MM.1S (cell line): ENCODE results near the gene RREB1.

Experiments
- DNase-seq: peaks from one replicate; pipeline ENCODE4 v3.0.0-alpha.2; 2015
- H2AFZ ChIP-seq: fragments of 300-600 bp; sonication (generic); 2 replicates; pipeline ENCODE4 v1.6.0; 2016; ENCODE audit warnings: antibody characterized with exemption, low read length
- H3F3A ChIP-seq: fragments of 300-600 bp; sonication (generic); 2 replicates; pipeline ENCODE4 v1.6.1; 2016; ENCODE audit warnings: mild to moderate bottlenecking, antibody characterized with exemption, low read length, moderate library complexity, mixed read lengths; ENCODE audit not compliant: insufficient read depth
- H3K27ac ChIP-seq: fragments of 300-600 bp; sonication (generic); 2 replicates; pipeline ENCODE4 v1.5.1; 2016; ENCODE audit warnings: mild to moderate bottlenecking, low read length
- H3K27me3 ChIP-seq: fragments of 300-600 bp; sonication (generic); replicated peaks from 2 replicates; pipeline ENCODE4 v1.6.0; 2016; ENCODE audit warnings: low read length; ENCODE audit not compliant: insufficient read depth
- H3K36me3 ChIP-seq: fragments of 300-600 bp; sonication (generic); replicated peaks from 2 replicates; pipeline ENCODE4 v1.6.1; 2016; ENCODE audit warnings: mild to moderate bottlenecking, low read length, mixed read lengths; ENCODE audit not compliant: insufficient read depth
- H3K4me1 ChIP-seq: fragments of 300-600 bp; sonication (generic); 2 replicates; pipeline ENCODE4 v1.6.1; 2016; ENCODE audit warnings: low read length, mixed read lengths
- H3K4me2 ChIP-seq: fragments of 300-600 bp; sonication (generic); 2 replicates; pipeline ENCODE4 v1.6.0; 2016; ENCODE audit warnings: low read depth, low read length
- H3K4me3 ChIP-seq: fragments of 300-600 bp; sonication (generic); 2 replicates; pipeline ENCODE4 v1.5.1; 2016; ENCODE audit warnings: low read length, mixed read lengths
- H3K79me2 ChIP-seq: fragments of 300-600 bp; sonication (generic); 2 replicates; pipeline ENCODE4 v1.6.1; 2016; ENCODE audit warnings: mixed run types, low read length, mixed read lengths
- H3K9ac ChIP-seq: fragments of 300-600 bp; sonication (generic); 2 replicates; pipeline ENCODE4 v1.6.1; 2016; ENCODE audit warnings: low read length, mixed read lengths
- H3K9me2 ChIP-seq: fragments of 300-600 bp; sonication (generic); replicated peaks from 2 replicates; pipeline ENCODE4 v1.6.1; 2016; ENCODE audit warnings: mild to moderate bottlenecking, low read length, mixed read lengths; ENCODE audit not compliant: insufficient read depth
- H3K9me3 ChIP-seq: fragments of 300-600 bp; sonication (generic); replicated peaks from 2 replicates; pipeline ENCODE4 v1.6.1; 2016; ENCODE audit warnings: mild to moderate bottlenecking, low read length, mixed read lengths; ENCODE audit not compliant: insufficient read depth
- H4K20me1 ChIP-seq: fragments of 300-600 bp; sonication (generic); 2 replicates; pipeline ENCODE4 v1.6.1; 2016; ENCODE audit warnings: mild to moderate bottlenecking, low read length, moderate library complexity, mixed read lengths; ENCODE audit not compliant: insufficient read depth
- CTCF ChIP-seq: fragments of 300-600 bp; sonication (generic); IDR thresholded peaks from 2 replicates; pipeline ENCODE4 v1.5.1; 2016; ENCODE audit warnings: antibody characterized with exemption, low read length, mixed read lengths
- EZH2 ChIP-seq: fragments of 300-600 bp; sonication (generic); optimal IDR thresholded peaks from 2 replicates; pipeline ENCODE3; 2017; ENCODE audit warnings: low read depth, mild to moderate bottlenecking, antibody characterized with exemption, low read length, mixed read lengths
- EZH2phosphoT487 ChIP-seq: fragments of 300-600 bp; sonication (generic); IDR thresholded peaks from 2 replicates; pipeline ENCODE4 v1.6.1; 2018; ENCODE audit warnings: antibody characterized with exemption, low read length

RREB1 gene

GRCh38 chr6:7100072-7100752 lies 7.5 kb upstream of the RREB1 start:
- Histone ChIP-seq H3K27me3 (no peaks in the 10 kb centered on the region), H2AFZ (no peak overlapping the region), H3K4me3 (no peak overlapping the region), H3K4me1 (no peaks in the 10 kb centered on the region), H3K79me2 (no peaks in the 10 kb centered on the region), H3K27ac (no peak overlapping the region), H3K9ac (no peak overlapping the region), H4K20me1 (no peaks in the 10 kb centered on the region), H3F3A (no peaks in the 10 kb centered on the region), H3K4me2 (no peak overlapping the region), H3K9me3 (no peaks in the 10 kb centered on the region), H3K9me2 (no peaks in the 10 kb centered on the region), H3K36me3 (no peaks in the 10 kb centered on the region)
- no peak for DNase-seq
- TF ChIP-seq EZH2 (no peak), CTCF (no peak), EZH2phosphoT487 (no peak)

DNA sequence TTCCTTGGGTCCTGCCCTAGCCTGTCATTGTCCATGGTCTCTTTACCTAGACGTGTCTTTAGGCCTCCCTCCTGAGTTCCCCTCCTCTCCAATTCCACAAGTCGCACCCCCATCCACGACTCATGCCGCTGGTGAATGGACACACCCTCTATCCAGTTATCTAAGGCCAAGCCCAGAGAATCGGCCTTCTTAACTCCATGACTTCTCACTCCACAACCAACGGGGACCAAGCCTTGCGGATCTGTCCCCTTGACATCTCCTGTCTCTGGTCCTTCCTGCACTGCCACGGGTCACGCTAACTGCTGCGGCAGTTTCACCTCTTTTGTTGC lies 7.0 kb upstream of the RREB1 start:
- no peaks in the 10 kb centered on the region for H3K79me2 ChIP-seq
- no peak overlapping the region for H2AFZ ChIP-seq
- H3K9me3 ChIP-seq: no peaks in the 10 kb centered on the region
- no peaks in the 10 kb centered on the region for H3F3A ChIP-seq
- DNase-seq: no peak
- H3K27me3 ChIP-seq: no peaks in the 10 kb centered on the region
- no peaks in the 10 kb centered on the region for H3K9me2 ChIP-seq
- no peaks in the 10 kb centered on the region for H4K20me1 ChIP-seq
- TF ChIP-seq EZH2phosphoT487 (no peak), EZH2 (no peak), CTCF (no peak)
- H3K4me1 ChIP-seq: no peaks in the 10 kb centered on the region
- no peak overlapping the region for H3K4me3 ChIP-seq
- no peaks in the 10 kb centered on the region for H3K36me3 ChIP-seq
- no peak overlapping the region for H3K9ac ChIP-seq
- no peak overlapping the region for H3K27ac ChIP-seq
- no peak overlapping the region for H3K4me2 ChIP-seq

- H3K4me2 ChIP-seq: no peak overlapping the region
- H2AFZ ChIP-seq: no peak overlapping the region
- TF ChIP-seq CTCF: no peak
These were observed 6.5 kb upstream of the RREB1 start for GRCh38 chr6:7101290-7101689.

More at GRCh38 chr6:7101290-7101689, 6.5 kb upstream of the RREB1 start:
- no peak overlapping the region for H3K9ac ChIP-seq
- H4K20me1 ChIP-seq: no peaks in the 10 kb centered on the region
- H3F3A ChIP-seq: peaks cover 2% of the 10 kb centered on the region; the same call in 1 of the 2 replicates
- DNase-seq: no peak
- no peaks in the 10 kb centered on the region for H3K4me1 ChIP-seq
- H3K9me3 ChIP-seq: no peaks in the 10 kb centered on the region
- H3K27me3 ChIP-seq: no peaks in the 10 kb centered on the region
- no peaks in the 10 kb centered on the region for H3K9me2 ChIP-seq
- H3K4me3 ChIP-seq: no peak overlapping the region
- H3K27ac ChIP-seq: no peak overlapping the region
- H3K36me3 ChIP-seq: no peaks in the 10 kb centered on the region
- no peaks in the 10 kb centered on the region for H3K79me2 ChIP-seq
